Measurements from ENCODE around the gene PTPN20. TPM values are rescaled to one million over a fixed set of nuclear protein-coding genes. Genes with fewer than 3 reads are reported as not detected.

Gene PTPN20
- total RNA-seq, 6 experiments from 2014 or later: not detected

DNA sequence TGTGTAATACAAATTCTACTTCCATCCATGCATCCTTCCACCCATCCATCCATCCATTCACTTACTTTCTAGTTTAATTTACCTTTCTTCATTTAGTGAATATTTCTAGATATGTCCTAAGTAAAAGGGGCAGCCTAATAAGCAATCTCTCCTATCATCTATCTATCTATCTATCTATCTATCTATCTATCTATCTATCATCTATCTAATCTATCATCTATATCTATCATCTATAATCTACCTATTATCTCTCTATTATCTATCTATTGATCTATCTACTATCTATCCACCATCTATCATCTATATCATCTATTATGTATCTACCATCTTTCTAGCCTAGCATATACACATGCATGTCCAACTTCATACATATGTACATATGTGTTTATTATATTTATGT lies 104.2 kb downstream of the PTPN20 start:
- Mint-ChIP-seq H3K27me3 (ENCODE audit: insufficient read depth) (peaks cover 7% of the 10 kb centered on the region), H3K27ac (no peak overlapping the region), H3K4me1 (ENCODE audit: low read depth) (no peaks in the 10 kb centered on the region), H3K4me3 (no peak overlapping the region), H3K9me3 (no peaks in the 10 kb centered on the region), H3K36me3 (ENCODE audit: low read depth) (no peaks in the 10 kb centered on the region)
- DNase-seq: no peak
- TF ChIP-seq, protein P1, sequence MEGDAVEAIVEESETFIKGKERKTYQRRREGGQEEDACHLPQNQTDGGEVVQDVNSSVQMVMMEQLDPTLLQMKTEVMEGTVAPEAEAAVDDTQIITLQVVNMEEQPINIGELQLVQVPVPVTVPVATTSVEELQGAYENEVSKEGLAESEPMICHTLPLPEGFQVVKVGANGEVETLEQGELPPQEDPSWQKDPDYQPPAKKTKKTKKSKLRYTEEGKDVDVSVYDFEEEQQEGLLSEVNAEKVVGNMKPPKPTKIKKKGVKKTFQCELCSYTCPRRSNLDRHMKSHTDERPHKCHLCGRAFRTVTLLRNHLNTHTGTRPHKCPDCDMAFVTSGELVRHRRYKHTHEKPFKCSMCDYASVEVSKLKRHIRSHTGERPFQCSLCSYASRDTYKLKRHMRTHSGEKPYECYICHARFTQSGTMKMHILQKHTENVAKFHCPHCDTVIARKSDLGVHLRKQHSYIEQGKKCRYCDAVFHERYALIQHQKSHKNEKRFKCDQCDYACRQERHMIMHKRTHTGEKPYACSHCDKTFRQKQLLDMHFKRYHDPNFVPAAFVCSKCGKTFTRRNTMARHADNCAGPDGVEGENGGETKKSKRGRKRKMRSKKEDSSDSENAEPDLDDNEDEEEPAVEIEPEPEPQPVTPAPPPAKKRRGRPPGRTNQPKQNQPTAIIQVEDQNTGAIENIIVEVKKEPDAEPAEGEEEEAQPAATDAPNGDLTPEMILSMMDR (IDR thresholded peaks at IDR 0.05): no peak

DNA sequence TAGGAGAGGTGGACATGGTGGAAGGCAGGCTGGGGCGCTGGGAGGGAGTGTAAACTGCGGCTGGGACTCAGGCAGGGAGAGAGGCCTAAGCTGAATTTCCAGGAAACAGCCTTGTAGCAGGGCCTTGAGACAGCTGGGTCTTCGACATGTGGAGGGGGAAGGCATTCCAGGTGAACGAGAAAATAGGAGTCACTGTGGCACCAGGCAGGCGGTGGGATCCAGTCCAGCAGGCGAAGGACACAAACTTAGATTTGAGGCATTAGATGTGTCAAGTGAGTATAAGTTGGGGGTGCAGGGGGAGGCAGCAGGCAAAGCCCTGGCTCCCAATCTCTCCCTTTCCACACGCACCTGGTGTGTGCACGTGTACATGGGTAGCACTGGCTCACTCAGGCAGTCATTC lies 105.3 kb downstream of the PTPN20 start:
- H3K36me3 Mint-ChIP-seq (ENCODE audit: low read depth): no peaks in the 10 kb centered on the region
- no peak overlapping the region for H3K4me3 Mint-ChIP-seq
- DNase-seq: no peak
- peaks cover 5% of the 10 kb centered on the region for H3K27me3 Mint-ChIP-seq (ENCODE audit: insufficient read depth)
- no peaks in the 10 kb centered on the region for H3K4me1 Mint-ChIP-seq (ENCODE audit: low read depth)
- no peak overlapping the region for H3K27ac Mint-ChIP-seq
- H3K9me3 Mint-ChIP-seq: no peaks in the 10 kb centered on the region
- TF ChIP-seq, protein P1 (IDR thresholded peaks at IDR 0.05): no peak

DNA sequence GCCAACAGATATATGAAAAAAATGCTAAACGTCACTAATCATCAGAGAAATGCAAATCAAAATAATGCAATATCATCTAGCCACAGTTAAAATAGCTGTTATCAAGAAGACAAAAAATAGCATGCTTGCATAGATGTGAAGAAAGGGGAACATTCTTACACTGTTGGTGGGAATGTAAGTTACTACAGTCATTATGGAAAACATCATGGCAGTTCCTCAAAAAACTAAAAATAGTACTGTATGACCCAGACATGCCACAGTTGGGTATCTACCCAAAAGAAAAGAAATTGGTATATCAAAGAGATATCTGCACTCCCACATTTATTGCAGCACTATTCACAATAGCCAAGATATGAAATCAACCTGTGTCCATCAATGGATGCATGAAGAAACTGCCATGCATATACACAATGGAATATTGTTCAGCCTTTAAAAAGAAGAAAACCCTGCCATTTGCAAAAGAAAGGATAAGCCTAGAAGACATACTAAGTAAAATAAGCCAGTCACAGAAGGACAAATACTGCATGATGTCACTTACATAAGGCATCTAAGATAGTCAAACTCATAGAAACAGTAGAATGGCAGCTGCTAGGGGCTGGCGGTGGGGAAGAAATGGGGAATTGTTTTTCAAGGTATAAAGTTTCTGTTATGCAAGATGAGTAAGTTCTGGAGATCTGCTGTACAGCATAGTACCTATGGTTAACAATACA lies 107.0 kb downstream of the PTPN20 start:
- Mint-ChIP-seq H3K36me3 (ENCODE audit: low read depth) (no peaks in the 10 kb centered on the region), H3K27me3 (ENCODE audit: insufficient read depth) (peaks cover 1% of the 10 kb centered on the region), H3K4me3 (no peak overlapping the region), H3K9me3 (no peaks in the 10 kb centered on the region), H3K27ac (no peak overlapping the region), H3K4me1 (ENCODE audit: low read depth) (no peaks in the 10 kb centered on the region)
- TF ChIP-seq, protein P1 (IDR thresholded peaks at IDR 0.05): no peak
- no peak for DNase-seq

DNA sequence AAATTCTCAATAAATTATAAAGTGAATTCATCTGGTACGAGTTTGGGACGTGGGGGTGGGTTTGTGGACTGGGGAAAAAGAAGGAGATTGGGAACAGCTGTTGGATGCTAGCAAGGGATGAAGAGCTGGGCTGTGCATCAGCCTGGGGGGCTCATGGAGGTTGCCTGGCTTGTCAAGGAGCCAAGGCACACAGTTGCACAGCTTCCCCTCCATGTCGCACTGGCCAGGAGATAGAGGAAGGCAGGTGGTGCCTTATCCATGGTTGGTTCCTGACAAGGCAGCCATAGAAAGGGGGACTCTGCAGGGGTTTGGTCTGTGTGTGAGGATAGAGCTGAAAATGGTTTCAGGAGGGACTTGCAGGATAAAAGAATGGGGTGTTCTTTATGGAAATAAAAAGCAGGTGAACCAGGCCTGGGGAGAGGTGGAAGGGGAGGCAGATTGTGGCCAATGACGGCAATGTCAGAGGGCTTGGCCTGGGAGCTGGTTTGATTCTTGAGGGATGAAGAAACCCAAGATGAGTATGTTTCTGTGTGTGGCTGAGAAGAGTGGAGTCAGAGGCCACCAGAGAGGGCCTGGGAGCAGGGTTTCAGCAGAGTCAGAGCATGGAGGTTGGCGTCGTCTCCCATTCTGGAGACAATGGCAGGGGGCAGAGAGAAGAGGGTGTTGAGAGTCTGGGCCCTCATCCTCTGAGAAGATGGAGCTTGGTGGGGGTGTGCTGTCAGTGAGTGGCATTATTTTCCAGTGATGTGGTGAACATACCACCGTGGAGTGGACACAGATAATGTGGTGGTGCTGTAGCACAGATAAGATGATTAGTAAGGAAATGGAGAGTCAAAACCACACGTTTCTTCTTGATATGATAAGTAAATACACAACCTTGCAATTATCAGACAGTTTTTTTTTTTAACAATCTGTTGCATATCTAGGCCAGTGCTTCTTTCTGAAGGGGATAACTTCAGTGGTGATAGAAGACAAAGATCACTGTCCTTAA lies 108.2 kb downstream of the PTPN20 start:
- H3K36me3 Mint-ChIP-seq (ENCODE audit: low read depth): no peaks in the 10 kb centered on the region
- no peak overlapping the region for H3K4me3 Mint-ChIP-seq
- H3K9me3 Mint-ChIP-seq: no peaks in the 10 kb centered on the region
- no peak for DNase-seq
- H3K27me3 Mint-ChIP-seq (ENCODE audit: insufficient read depth): peaks cover 1% of the 10 kb centered on the region; the same call in 1 of the 2 replicates
- TF ChIP-seq, protein P1 (IDR thresholded peaks at IDR 0.05): no peak
- peaks cover under 1% of the 10 kb centered on the region for H3K4me1 Mint-ChIP-seq (ENCODE audit: low read depth)
- no peak overlapping the region for H3K27ac Mint-ChIP-seq

DNA sequence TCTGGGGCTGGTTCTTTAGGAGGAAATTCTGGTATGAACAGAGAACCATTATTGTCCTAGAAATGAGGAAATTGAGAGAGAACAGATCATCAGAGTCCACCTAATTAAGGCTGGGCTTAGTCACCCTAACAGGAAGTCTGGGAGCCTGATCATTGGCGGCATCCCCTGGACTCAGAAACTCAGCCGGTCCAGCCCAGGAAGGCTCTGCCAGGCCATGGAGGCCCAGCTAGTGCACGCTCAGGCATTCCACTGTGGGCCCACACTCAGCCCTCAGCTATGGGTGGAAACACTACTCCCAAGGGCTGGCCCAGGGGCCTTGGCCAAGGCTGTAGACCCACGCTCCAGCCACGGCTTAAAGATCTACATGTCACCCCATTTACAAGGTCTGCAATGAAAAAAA lies 109.2 kb downstream of the PTPN20 start:
- Mint-ChIP-seq H3K27me3 (ENCODE audit: insufficient read depth) (peaks cover 1% of the 10 kb centered on the region; the same call in 1 of the 2 replicates), H3K4me3 (no peak overlapping the region), H3K27ac (no peak overlapping the region), H3K9me3 (no peaks in the 10 kb centered on the region), H3K4me1 (ENCODE audit: low read depth) (peaks cover 11% of the 10 kb centered on the region), H3K36me3 (ENCODE audit: low read depth) (no peaks in the 10 kb centered on the region)
- peak; percentile 55 for DNase-seq
- TF ChIP-seq, protein P1 (IDR thresholded peaks at IDR 0.05): no peak

All from HFFc6 (cell line).